HUDEP-2 (cell line): Measurements from ENCODE around the gene STAC2.
A peak's percentile ranks its signal among the peaks of the same experiment; 100 is the strongest.
"Not testable (repeated sequence)": the region's sequence is repeated elsewhere in the genome, so short reads cannot be mapped to it uniquely, and the experiment has no call there.

Source experiments
- DNase-seq, 76 experiments: peaks; one replicate each; lab custom pipeline; 2025; ENCODE audit not compliant: unreplicated experiment in 76 of 76; lab: John Stamatoyannopoulos, UW

The STAC2 gene, protein sequence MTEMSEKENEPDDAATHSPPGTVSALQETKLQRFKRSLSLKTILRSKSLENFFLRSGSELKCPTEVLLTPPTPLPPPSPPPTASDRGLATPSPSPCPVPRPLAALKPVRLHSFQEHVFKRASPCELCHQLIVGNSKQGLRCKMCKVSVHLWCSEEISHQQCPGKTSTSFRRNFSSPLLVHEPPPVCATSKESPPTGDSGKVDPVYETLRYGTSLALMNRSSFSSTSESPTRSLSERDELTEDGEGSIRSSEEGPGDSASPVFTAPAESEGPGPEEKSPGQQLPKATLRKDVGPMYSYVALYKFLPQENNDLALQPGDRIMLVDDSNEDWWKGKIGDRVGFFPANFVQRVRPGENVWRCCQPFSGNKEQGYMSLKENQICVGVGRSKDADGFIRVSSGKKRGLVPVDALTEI

DNA sequence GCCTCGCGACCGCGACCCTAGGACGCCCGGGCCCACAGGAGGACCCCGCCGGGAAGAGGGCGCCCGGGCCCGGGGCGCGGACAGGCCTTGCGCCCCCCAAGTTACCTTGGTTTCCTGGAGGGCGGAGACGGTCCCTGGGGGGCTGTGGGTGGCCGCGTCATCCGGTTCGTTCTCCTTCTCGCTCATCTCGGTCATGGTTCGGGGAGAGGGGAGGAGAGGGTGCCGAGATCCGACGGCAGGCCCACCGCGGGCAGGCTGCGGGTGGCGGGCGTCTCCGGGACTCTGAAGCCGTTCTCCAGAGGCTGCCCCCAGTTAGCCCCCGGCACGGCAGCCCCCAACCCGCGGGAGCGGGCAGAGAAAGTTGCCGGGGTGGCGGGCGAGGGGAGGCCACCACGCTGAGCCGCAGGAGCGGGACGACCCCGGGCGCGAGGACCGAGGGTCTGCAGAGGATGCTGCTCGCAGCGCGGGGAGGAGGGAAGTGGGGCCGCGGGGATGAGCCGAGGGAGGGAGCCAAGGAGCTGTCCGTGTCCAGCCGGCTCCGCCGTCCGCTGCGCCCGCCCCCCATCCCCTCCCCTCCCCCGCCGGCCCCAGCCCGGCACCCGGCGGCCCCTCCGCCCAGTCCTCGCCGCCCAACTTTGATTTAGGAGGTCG lies at the start of gene STAC2:
TSS of gene STAC2 (minus strand) at position 638 of the 651 bp plus-strand sequence. CDS start at position 195, 443 bp downstream.
- no peak for DNase-seq

GRCh38 chr17:39271546-39271945 lies 45.8 kb upstream of the STAC2 start:
- DNase-seq: no peak

DNA sequence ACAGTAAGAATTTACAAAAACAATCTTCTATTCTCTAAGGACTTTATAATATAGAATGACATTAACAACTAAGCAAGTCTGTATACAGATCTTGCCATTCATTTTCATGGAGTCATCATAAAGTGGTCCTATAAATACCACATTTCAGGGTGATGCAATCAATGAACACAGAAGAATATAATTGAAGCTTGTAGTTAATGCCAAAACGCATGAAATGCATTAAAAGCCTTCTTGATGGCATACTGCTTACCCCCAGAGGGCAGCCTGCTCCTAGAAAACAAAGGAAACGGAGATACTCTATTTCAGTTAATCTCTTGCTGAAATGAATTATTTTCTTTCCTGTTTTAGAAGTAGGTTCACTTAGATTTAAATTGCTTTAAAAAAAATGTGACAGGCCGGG lies 45.2 kb upstream of the STAC2 start:
- peak in 16 of 76 experiments; percentile 4 to 23 (median 13) for DNase-seq

- no peak for DNase-seq
These were observed 38.4 kb upstream of the STAC2 start for GRCh38 chr17:39264119-39264518.

- peak in 18 of 76 experiments; percentile 1 to 22 (median 10) for DNase-seq
These were observed 35.5 kb upstream of the STAC2 start for GRCh38 chr17:39261286-39261685.

GRCh38 chr17:39252788-39253460 lies 27.2 kb upstream of the STAC2 start:
- no peak for DNase-seq

GRCh38 chr17:39251997-39252396 lies 26.3 kb upstream of the STAC2 start:
- DNase-seq: no peak

GRCh38 chr17:39250076-39250475 lies 24.3 kb upstream of the STAC2 start:
- not testable (repeated sequence) for DNase-seq

DNA sequence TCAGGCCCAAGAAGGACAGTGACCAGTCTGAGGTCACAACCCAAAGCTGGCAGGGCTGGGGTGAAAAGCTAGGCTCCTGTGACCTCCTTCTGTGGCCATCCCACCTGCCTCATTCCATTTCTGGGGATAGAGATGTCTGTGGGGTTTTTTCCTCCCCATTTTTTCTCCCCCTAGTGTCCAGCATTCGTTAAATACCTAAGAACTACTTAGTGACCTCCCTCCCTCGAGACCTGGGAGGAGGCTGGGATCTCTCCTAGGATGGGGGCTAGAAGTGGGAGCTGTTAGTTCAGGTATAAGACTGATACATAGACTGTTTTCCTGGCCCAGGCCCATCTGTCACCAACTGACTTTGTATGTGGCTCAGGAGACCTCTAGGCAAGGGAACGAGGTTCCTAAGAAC lies 20.5 kb upstream of the STAC2 start:
- no peak for DNase-seq

DNA sequence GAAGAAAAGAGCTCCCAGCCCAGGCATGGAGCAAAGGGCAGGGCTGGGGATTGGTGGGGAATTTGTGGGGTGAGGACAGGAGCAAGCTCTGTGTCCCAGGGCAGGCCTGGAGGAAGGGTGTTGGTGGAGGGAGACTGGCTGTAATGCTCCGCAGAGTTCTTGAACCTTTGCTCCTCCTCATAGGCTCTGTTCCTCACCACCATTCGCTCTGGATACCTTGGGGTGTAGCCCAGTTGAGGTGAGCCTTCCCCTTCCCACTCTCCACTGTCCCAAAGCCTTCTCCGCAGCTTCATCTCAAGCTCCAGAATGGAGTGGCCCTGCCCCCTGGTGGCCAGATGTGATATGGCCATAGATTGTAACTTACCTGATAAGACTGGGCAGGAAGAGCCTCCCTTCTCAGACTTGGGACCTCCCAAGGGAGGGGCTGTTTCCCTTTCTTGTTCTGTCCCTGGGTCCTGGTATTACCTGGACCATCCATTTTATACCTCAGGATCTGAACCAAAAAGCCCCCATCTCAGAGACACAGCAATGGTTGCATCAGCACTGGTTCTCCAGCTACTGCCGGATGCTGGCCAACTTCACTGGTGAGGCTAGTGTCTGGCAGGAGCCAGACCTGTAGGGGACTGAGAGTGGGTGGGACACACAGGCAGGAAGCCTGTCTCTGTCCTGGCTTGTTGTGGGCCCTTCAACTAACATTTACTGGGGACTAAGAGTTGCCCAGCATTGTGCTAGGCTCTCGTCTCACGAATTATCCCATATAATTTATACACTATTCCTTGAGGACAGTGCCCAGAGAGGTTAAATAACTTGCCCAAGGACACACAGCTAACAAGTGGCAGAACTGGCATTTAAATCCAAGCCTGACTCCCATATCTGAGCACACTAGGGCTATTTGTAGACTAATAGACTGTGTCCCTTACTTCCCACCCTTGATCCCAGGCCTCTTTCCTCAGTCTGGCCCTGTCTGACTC lies 19.1 kb upstream of the STAC2 start:
- DNase-seq: peak in 72 of 76 experiments; percentile 7 to 84 (median 65)

DNA sequence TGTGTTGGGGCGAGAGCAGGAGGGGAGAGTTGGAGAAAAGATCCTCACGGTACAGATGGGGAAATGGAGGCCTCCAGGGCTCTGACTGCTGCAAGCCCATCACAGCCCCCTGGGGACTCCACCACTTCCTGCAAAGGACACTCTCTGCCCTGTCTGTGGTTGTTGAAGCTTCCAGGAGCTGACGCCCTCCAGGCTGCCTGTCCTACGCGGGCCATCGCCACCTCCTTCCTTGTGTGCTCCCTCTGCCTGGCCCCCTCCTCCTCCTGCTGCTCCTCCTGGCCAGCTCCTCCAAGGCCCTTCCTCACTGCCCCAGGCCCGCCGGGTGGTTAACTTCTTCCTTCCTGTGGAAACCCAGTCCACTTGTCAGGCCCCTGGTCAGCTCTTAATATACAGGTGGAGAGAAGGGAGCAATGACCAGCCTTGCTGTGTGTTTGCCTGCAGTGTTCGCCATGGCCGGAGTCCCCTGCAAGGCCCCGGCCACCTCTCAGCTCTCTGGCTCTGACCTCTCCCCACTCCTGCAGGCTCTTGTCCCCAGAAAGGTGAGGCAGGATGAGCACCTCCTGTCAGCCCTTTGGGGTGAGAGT lies 18.4 kb upstream of the STAC2 start:
- no peak for DNase-seq

- no peak for DNase-seq
These were observed 17.4 kb upstream of the STAC2 start for GRCh38 chr17:39243155-39243554.

GRCh38 chr17:39240631-39241030 lies 14.9 kb upstream of the STAC2 start:
- no peak for DNase-seq

DNA sequence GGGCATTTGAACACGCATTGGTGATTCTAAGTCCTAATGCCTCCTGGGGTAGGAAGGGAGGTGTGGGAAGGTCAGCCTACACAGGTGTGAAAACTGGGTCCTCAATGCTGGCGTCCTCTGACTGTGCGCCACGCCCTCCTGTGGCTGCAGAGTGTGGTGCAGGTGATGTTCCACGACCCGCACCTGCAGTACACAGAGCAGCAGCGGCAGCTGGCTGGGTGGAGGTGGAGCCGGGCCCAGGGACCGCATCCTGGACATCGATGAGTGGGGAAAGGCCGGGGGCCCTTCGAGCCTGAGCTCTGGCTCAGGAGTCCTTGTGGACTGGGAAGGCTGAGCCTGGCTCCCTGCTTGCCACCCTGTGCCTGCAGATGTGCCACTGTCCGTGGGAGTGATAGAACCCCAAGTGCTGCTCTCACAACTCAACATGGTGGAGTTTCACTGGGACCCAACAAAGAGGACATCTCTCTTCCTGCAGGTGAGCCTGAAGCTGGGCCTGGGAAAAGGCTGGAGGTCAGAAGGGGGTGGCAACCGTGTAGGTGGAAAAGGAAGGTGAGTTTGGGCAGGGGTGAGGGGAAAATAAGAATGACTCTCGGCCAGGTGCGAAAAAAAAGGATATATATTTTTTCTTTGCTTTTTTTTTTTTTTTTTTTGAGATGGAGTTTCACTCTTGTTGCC lies 14.0 kb upstream of the STAC2 start:
- DNase-seq: peak in 30 of 76 experiments; percentile 4 to 52 (median 19)

DNA sequence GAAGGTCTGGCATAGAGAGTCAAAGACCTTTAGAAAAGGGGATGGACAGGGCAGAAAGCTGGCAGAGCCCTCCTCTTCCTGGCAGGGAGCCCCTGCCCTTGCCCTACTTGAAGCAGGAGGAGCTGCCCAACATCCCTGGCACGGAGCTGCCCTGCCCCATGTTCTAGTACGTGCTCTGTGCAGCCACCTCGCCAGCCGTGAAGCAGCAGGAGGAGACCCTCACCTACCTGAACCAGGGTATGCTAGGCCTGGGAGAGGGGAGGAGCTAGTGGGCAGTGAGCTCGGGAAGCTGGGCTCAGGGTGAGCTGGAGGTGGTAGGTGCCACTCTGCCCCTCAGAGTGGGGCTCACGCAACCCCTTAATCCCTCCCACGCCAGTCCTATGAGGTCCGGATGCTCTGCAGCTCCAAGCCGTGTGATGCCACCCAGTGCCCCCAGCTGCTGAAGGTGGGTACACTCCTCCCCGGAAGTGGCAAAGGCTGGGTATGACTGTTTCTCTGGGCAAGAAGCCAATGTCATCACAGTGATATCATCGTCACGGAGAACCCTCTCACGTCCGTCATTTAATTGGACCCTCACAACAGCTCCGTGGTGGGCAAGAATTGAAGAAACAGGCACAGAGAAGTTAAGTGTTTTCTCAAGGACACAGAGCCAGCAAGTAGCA lies 12.7 kb upstream of the STAC2 start:
- peak in 39 of 76 experiments; percentile 5 to 67 (median 23) for DNase-seq

DNA sequence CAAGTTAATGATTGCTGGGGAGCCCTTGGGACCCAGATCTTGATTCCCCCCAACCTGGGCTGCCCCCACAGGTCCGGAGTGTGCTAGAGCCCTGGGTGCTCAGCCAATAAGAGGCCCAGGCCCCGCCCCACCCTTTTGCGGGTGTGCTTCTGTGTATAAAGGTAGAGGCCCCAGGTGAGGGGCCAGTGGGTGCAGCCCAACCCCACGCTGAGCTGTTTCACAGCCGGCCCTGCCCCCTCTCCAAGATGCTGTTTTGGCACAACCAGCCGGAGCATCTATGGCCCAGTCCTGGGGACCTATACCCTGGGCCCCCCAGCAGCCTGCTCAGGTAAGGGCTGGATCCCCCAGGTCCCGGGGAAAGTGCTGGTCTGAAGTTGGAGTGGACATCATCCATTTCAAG lies 11.8 kb upstream of the STAC2 start:
- DNase-seq: no peak

GRCh38 chr17:39236981-39237441 lies 11.3 kb upstream of the STAC2 start:
- no peak for DNase-seq

DNA sequence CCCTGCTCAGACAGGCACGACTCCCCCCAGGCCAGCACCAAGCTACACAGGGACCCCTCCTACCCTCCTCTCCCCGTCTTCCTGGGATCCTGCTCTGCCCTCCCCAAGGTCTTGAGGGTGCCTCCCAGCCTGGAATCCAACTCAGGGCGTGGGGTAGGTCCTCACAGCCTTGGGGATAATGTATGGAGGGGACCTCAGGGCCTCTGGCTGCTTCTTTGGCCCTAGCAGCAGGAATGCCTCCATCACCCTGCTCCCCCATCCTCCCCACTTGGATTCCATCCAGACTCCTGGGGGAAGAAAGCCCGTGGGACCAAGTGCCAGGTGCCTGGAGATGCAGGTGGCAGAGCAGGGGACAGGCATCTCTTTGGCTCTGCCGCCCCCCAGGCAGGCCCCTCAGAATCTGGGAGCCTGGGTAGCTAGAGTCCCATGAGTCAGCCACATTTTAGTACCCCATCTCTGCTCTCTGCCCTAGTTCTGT lies 10.7 kb upstream of the STAC2 start:
- no peak for DNase-seq
